ENCODE measurements around the gene AP2S1.
"Not testable (repeated sequence)": the region's sequence is repeated elsewhere in the genome, so short reads cannot be mapped to it uniquely, and the experiment has no call there.

The AP2S1 gene

GRCh38 chr19:46860846-46861690 lies 10.4 kb upstream of the AP2S1 start, which contains the start of gene ARHGAP35:
Gene ARHGAP35 (plus strand): TSS chr19:46860997. CDS start chr19:46918676, 57,679 bp downstream.
- TF ChIP-seq CTCF (IDR thresholded peaks at IDR 0.05; ENCODE audit: control insufficient read depth, extremely low read depth, insufficient read depth) = no peak
- no peak for DNase-seq (ENCODE audit: low read depth)

GRCh38 chr19:46860125-46860845 lies 9.6 kb upstream of the AP2S1 start:
- no peak for TF ChIP-seq CTCF (IDR thresholded peaks at IDR 0.05; ENCODE audit: control insufficient read depth, extremely low read depth, insufficient read depth)
- DNase-seq (ENCODE audit: low read depth) = peak; percentile 85
- H3K4me3 ChIP-seq (ENCODE audit: low read depth, low read length) = peak overlapping the region; percentile 55

More at GRCh38 chr19:46860846-46861690, 10.4 kb upstream of the AP2S1 start, which contains the start of gene ARHGAP35:
- H3K4me3 ChIP-seq (ENCODE audit: low read depth, low read length) = peak within 1 kb of the TSS; percentile 55

DNA sequence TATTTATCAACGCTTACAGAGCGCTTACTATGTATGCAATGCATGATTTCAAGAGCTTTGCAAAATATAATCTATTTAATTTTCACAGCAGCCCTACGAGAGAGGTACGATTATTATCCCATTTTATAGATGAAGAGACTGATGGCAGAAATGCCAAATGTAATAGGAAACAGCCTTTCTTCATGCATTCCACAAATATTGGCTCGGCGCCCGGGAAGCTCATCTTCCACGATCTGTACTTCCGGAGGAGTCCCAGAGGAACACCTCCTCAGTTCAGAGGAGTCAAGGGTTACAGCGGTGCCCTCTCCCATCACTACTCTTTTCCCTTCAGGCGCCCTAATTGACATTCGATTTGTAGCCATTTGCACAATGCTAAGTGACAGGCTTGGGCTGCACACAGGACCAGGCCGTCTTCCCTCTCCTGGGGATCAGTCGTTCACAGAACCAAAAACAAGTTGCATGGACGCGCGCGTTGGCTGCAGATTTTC lies 9.0 kb upstream of the AP2S1 start:
- no peak for TF ChIP-seq CTCF (IDR thresholded peaks at IDR 0.05; ENCODE audit: control insufficient read depth, extremely low read depth, insufficient read depth)
- H3K4me3 ChIP-seq (ENCODE audit: low read depth, low read length) = peak overlapping the region; percentile 27
- DNase-seq (ENCODE audit: low read depth) = no peak

DNA sequence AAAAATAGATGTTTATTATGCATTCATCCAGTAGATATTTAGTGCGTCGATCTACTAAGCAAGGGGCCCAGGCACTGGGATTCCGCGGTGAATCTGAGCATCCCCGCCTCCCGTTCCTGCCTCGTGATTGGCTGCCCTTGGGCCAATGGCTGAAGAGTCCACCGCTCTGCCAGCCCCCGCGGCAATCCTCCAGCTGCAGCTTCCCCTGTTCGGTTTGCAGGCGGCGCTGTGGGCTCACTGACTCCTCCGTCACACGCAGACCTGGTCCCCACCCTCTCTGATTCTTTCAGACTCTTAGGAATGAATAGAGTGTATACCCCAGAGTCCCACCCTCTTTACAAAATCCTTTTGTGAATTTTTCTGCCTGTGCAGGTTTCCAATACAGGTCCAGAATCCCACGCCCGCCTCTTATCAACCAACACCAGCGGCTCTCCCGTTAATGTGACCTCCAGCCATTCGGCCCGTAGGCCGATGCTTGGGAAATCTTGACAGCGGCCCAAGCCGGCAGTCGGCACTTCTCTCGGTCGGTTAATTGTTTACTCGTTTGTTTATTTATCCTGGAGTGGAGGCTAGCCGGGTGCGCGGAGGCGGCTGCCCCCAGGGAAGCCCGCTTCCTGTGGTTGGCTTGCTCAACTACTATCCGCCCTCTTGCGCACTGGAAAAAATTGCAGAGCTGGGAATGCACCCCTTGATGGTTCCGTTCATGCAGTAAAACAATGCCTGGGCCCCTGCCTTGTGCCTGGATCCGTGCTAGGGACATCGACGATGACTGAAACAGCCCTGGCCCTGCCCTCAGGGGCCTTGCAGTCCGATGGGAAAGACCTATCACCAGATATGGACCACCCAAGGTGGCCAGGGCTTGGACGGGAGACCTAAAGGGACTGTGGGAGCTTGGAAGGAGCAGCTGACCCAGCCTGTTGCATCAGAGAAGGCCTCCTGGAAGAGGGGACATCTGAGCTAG lies 5.7 kb upstream of the AP2S1 start:
- no peak overlapping the region for H3K4me3 ChIP-seq (ENCODE audit: low read depth, low read length)
- TF ChIP-seq CTCF (IDR thresholded peaks at IDR 0.05; ENCODE audit: control insufficient read depth, extremely low read depth, insufficient read depth) = peak; percentile 33
- no peak for DNase-seq (ENCODE audit: low read depth)

- DNase-seq (ENCODE audit: low read depth); H3K4me3 ChIP-seq (ENCODE audit: low read depth, low read length): not testable (repeated sequence)
These were observed 4.1 kb upstream of the AP2S1 start for GRCh38 chr19:46854698-46855097.

DNA sequence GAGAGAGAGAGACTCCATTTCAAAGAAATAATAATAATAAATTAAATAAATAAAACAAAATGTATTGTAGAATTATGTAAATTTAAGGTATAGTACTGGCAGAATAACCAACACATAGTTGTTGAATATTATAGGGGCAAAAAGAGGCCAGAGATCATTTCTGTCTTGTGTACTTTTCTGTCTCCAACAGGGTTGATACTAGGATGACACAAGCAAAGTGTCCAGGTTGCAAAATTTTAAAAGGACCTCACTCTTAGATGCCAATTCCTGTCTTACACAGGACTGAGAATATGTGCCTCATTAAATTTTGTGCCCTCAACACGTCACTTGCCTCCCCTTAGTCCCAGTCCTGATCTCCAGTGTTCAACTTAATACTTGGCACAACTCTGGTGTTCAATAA lies 2.2 kb upstream of the AP2S1 start:
- no peak for TF ChIP-seq CTCF (IDR thresholded peaks at IDR 0.05; ENCODE audit: control insufficient read depth, extremely low read depth, insufficient read depth)
- H3K4me3 ChIP-seq (ENCODE audit: low read depth, low read length) = no peak overlapping the region
- no peak for DNase-seq (ENCODE audit: low read depth)
